GM20431 (cell line): ENCODE measurements around the gene BANP.
"Not testable (repeated sequence)": the region's sequence is repeated elsewhere in the genome, so short reads cannot be mapped to it uniquely, and the experiment has no call there.

Source experiments
- in situ Hi-C: fragments of 300-500 bp; cut with MseI, MboI; formaldehyde crosslinking; loops from one replicate; pipeline ENCODE4 v1.15.0; 2020; ENCODE audit warnings: low sequenced_read_pairs; ENCODE audit not compliant: unreplicated experiment

The BANP gene

GRCh38 chr16:87961623-87962022, 10.4 kb downstream of the BANP start:
- in situ Hi-C loops = no loop called here

- in situ Hi-C loops = no loop called here
These were observed 12.2 kb downstream of the BANP start for GRCh38 chr16:87963400-87963799.

DNA sequence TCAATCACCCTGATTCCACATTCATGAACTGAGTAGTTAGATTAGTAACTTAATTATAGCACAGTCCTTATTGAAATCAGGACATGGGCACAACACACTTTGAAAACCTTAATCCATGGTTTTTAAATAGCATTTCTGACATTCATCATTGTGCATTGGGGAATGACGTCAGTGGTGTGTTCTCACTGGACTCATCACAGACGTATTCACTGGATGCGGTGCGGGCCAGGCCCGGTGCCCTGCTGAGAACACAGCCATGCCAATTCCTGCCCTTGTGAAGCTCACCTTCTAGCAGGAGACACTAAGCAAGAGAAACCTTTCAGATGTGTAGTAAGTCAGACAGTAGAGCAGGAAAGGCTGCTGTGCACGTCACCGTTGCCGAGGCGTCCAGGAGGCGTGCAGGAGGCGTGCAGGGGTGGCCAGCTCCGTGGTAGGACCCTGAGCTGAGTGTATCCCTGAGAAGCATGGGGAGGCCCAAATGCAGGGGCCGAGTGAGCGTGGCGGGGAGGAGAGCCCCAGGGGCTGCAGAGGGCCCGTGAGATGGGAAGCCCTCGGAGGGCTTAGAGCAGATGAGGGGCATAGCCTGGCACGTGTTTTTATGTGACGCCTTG, 12.9 kb downstream of the BANP start:
- in situ Hi-C loops = no loop called here

GRCh38 chr16:87965417-87965816, 14.2 kb downstream of the BANP start:
- in situ Hi-C loops = no loop called here

DNA sequence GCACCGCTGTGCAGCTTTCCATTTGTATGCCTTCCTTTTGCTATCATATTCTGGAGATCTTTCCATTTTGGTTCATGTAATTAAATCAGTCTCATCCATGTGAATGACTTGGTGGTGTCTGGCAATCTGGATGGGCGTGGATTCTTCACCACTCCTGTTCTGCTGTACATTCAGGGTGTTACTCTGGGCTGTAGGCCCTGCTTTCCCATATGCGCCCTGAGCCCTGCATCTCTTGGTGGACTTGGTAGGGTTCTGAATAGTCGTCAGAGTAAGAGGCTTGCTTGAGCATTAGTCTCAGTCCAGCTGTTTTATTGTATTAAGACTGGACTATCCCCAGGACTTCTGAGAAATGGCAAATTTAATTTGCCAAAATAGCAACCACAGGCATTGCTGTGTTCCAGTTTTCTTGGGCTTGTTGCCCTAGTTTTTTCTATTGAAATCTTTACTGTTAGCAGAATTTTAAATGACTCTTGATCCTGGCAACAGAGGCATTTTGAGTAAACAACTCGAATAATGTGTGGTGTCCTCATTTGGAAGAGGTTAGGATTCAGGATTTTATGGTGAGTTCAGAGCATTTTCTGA, 14.9 kb downstream of the BANP start:
- in situ Hi-C loops = no loop called here

DNA sequence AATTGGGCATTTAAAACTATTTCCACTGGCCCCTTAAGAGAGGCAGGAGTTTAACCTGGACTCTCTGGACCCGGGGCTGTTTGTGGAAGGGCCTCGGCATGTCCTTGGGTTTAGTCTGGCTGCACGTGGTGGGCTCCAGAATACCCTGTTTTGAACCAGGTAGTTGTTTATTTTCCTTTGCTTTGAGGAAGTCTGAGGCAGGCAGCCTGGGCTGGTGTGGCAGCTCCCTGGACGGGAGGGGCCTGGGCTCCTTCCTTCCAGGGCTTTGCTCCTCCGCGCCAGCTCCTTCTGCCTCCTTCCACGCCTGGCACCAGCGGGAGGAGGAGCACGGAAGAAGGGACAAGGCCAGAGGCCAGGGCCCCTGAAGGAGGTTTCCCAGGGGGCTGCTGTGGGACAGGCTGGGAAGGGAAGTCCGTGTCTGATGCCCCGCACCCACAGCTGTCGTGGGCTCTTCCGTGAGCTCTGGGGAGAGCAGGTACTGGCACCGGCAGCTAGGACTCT, 15.5 kb downstream of the BANP start:
- in situ Hi-C loops = no loop called here

GRCh38 chr16:87968541-87968940, 17.3 kb downstream of the BANP start:
- in situ Hi-C loops = no loop called here

DNA sequence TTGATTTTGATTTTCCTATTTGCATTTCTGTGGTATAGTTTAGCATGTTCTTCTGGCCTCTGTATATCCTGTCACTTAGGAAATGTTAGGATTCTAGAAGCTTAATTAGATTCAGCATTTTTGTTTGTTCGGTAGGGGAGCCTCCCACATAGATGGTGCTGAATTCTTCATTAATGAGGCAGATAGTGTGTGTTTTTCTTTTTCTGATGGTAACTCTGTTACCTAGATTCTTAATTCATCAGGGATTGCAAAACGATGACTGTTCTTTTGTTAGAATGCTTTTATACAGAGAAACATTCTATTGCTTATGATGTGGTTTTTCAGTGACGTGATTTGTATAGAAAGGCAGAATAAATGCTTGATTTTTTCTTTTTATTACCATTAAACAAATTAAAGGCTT, 19.0 kb downstream of the BANP start:
- in situ Hi-C loops = no loop called here

DNA sequence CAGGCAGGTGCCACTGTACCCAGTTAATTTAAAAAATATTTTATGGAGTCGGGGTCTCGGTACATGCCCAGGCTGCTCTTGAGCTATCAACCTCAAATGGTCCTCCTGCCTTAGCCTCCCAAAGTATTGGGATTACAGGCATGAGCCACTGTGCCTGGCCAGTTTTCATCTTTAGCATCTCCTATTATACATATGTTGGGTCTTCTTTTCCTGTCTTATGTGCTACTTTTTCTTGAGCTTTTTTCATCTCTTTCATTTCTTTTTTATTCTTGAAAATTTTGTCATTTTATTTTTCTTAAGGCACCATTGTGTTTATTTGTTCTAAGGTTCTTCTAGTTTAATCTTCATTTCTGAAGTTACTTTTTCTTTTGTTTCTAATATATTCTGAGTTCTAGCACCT, 20.7 kb downstream of the BANP start:
- in situ Hi-C loops = no loop called here

GRCh38 chr16:87973717-87974116, 22.5 kb downstream of the BANP start:
- in situ Hi-C loops = no loop called here

GRCh38 chr16:87974178-87974577, 22.9 kb downstream of the BANP start:
- in situ Hi-C loops = no loop called here

GRCh38 chr16:87976665-87977064, 25.4 kb downstream of the BANP start:
- in situ Hi-C loops = no loop called here

DNA sequence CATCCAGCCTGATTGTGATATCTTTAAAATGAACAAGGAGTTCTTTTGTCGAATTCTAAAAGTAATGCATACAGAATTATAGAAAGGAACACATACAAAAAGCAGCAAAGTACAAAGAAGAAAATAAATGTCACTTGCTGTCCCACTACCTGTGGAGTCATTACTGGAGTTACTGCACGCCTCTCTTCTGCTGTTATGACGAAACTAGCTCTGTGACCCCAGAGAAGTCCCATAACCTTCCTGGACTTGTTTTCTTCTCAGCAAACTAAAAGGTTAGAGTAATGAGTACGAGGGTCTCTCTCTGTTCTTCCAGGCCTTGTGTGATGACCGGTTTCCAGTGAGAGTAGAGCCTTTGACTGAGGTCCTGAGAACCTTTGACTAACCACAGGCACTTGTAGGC, 26.9 kb downstream of the BANP start:
- in situ Hi-C loops = no loop called here

- in situ Hi-C loops = no loop called here
These were observed 28.1 kb downstream of the BANP start for GRCh38 chr16:87979352-87979751.

- in situ Hi-C loops = not testable (repeated sequence)
These were observed 28.8 kb downstream of the BANP start for GRCh38 chr16:87979911-87980630.

DNA sequence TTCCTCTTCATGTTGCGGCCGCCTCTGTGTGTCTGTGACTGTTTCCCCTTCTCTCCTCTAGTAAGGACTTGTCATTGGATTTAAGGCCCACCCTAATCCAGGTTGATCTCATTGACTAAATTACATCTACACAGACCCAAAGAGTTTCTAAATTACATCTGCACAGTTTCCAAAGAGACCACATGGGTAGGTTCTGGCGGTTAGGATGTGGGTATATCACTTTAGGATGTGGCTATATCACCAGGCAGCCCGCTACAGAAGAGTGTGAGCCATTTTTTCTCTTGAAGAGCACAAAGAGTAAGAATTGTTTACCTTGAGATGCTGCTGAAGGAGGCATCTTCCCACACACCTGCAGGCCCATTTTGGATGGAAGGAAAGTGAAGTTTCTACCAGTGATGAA, 30.1 kb downstream of the BANP start:
- in situ Hi-C loops = not testable (repeated sequence)

- in situ Hi-C loops = no loop called here
These were observed 31.4 kb downstream of the BANP start for GRCh38 chr16:87982581-87983041.

- in situ Hi-C loops = not testable (repeated sequence)
These were observed 32.0 kb downstream of the BANP start for GRCh38 chr16:87983072-87983736.

DNA sequence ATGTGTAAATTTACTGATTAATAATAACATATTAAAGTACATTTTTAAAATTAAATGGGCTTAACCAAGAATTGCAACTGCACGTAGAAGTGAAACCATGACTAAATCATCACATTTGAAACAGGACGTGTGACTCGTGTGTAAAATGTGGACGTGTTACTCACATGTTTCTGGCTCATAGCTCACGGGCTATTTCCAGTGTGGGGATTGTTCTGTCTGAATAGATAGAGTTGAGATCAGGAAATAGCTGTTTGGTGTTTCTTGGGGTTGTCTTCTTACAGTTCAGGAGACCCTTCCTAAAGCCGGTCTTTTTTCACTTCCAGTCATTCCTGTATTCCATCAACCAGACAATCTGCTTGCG, 32.5 kb downstream of the BANP start:
- in situ Hi-C loops = not testable (repeated sequence)

DNA sequence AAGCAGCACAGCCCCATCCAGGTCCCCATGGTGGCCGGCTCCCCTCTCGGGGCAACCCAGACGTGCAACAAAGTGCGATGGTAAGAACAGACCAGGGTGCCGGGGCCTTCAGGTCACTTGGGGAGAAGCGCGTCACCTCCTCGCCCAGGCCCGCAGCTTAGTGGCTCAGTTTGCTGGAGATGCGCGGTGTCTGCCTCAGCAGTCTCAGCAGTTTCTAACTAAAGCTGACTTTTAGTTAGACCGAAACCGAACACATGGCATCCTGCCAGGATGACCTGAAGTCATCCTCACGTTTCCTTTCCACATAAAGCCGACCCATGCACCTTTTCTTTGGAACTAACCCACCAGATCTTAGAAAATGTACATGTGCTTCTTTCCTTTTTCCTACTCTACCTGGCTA, 32.9 kb downstream of the BANP start:
- in situ Hi-C loops = not testable (repeated sequence)
